ENCODE results near the gene UPF1. TPM values are rescaled to one million over a fixed set of nuclear protein-coding genes. Genes with fewer than 3 reads are reported as not detected.
A peak's percentile ranks its signal among the peaks of the same experiment; 100 is the strongest.

Gene UPF1
- total RNA-seq, 1 donor = 36.6 TPM

DNA sequence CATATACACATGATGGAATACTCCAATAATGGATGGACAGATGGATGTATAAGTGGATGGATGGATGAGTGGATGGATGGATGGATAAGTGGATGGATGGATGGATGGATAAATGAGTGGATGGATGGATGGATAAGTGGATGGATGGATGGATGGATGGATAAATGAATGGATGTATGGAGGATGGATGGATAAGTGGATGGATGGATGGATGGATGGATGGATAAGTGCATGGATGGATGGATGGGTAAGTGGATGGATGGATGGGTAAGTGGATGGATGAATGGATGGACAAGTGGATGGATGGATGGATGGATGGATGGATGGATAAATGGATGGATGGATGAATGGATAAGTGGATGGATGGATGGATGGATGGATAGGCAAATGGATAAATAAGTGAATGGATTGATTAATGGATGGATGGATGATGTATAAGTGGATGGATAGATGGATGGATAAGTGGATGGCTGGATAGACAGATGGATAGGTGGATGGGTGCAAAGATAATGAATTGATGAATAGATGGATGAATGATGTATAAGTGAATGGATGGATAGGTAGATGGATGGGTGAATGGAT is 32.3 kb upstream of the UPF1 start:
- H3K27me3 ChIP-seq (ENCODE audit: insufficient read depth, low read length) = peaks cover 26% of the 10 kb centered on the region
- no peaks in the 10 kb centered on the region for H4K20me1 ChIP-seq (ENCODE audit: insufficient read depth, low read length)
- no peak overlapping the region for H3K27ac ChIP-seq (ENCODE audit: low read depth, low read length)
- no peak overlapping the region for H3K4me2 ChIP-seq (ENCODE audit: insufficient read depth, low read length)
- H3K9me3 ChIP-seq (ENCODE audit: low read depth, low read length) = no peaks in the 10 kb centered on the region
- H3K4me1 ChIP-seq (ENCODE audit: insufficient read depth, low read length) = peaks cover 9% of the 10 kb centered on the region
- H3K4me3 ChIP-seq (ENCODE audit: insufficient read depth, low read length) = no peak overlapping the region
- H2AFZ ChIP-seq (ENCODE audit: low read length) = no peak overlapping the region
- no peaks in the 10 kb centered on the region for H3K79me2 ChIP-seq (ENCODE audit: insufficient read depth, low read length)
- no peak for DNase-seq (ENCODE audit: insufficient read length, low spot score, missing footprints)
- H3K36me3 ChIP-seq (ENCODE audit: insufficient read depth, low read length) = no peaks in the 10 kb centered on the region
- TF ChIP-seq, protein P1, sequence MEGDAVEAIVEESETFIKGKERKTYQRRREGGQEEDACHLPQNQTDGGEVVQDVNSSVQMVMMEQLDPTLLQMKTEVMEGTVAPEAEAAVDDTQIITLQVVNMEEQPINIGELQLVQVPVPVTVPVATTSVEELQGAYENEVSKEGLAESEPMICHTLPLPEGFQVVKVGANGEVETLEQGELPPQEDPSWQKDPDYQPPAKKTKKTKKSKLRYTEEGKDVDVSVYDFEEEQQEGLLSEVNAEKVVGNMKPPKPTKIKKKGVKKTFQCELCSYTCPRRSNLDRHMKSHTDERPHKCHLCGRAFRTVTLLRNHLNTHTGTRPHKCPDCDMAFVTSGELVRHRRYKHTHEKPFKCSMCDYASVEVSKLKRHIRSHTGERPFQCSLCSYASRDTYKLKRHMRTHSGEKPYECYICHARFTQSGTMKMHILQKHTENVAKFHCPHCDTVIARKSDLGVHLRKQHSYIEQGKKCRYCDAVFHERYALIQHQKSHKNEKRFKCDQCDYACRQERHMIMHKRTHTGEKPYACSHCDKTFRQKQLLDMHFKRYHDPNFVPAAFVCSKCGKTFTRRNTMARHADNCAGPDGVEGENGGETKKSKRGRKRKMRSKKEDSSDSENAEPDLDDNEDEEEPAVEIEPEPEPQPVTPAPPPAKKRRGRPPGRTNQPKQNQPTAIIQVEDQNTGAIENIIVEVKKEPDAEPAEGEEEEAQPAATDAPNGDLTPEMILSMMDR (IDR thresholded peaks at IDR 0.05; ENCODE audit: extremely low read depth, low read depth, low read length) = no peak

GRCh38 chr19:18800079-18800478 is 31.7 kb upstream of the UPF1 start:
- TF ChIP-seq, protein P1 (IDR thresholded peaks at IDR 0.05; ENCODE audit: extremely low read depth, low read depth, low read length) = no peak
- Histone ChIP-seq H2AFZ (ENCODE audit: low read length) (no peak overlapping the region), H3K4me1 (ENCODE audit: insufficient read depth, low read length) (peaks cover 9% of the 10 kb centered on the region), H3K4me3 (ENCODE audit: insufficient read depth, low read length) (no peak overlapping the region), H3K36me3 (ENCODE audit: insufficient read depth, low read length) (no peaks in the 10 kb centered on the region), H3K79me2 (ENCODE audit: insufficient read depth, low read length) (no peaks in the 10 kb centered on the region), H3K27me3 (ENCODE audit: insufficient read depth, low read length) (peaks cover 26% of the 10 kb centered on the region), H3K9me3 (ENCODE audit: low read depth, low read length) (no peaks in the 10 kb centered on the region), H4K20me1 (ENCODE audit: insufficient read depth, low read length) (no peaks in the 10 kb centered on the region), H3K27ac (ENCODE audit: low read depth, low read length) (no peak overlapping the region), H3K4me2 (ENCODE audit: insufficient read depth, low read length) (no peak overlapping the region)
- DNase-seq (ENCODE audit: insufficient read length, low spot score, missing footprints) = no peak

- H3K36me3 ChIP-seq (ENCODE audit: insufficient read depth, low read length) = no peaks in the 10 kb centered on the region
- H3K27ac ChIP-seq (ENCODE audit: low read depth, low read length) = no peak overlapping the region
- no peaks in the 10 kb centered on the region for H4K20me1 ChIP-seq (ENCODE audit: insufficient read depth, low read length)
- no peak overlapping the region for H3K4me3 ChIP-seq (ENCODE audit: insufficient read depth, low read length)
- H2AFZ ChIP-seq (ENCODE audit: low read length) = no peak overlapping the region
- peaks cover 26% of the 10 kb centered on the region for H3K27me3 ChIP-seq (ENCODE audit: insufficient read depth, low read length)
- peak; percentile 79 for DNase-seq (ENCODE audit: insufficient read length, low spot score, missing footprints)
- H3K4me1 ChIP-seq (ENCODE audit: insufficient read depth, low read length) = peaks cover 8% of the 10 kb centered on the region
- H3K4me2 ChIP-seq (ENCODE audit: insufficient read depth, low read length) = no peak overlapping the region
- TF ChIP-seq, protein P1 (IDR thresholded peaks at IDR 0.05; ENCODE audit: extremely low read depth, low read depth, low read length) = no peak
- no peaks in the 10 kb centered on the region for H3K9me3 ChIP-seq (ENCODE audit: low read depth, low read length)
- no peaks in the 10 kb centered on the region for H3K79me2 ChIP-seq (ENCODE audit: insufficient read depth, low read length)
These were observed 31.1 kb upstream of the UPF1 start for GRCh38 chr19:18800636-18801035.

- peak; percentile 73 for DNase-seq (ENCODE audit: insufficient read length, low spot score, missing footprints)
- no peak overlapping the region for H3K4me3 ChIP-seq (ENCODE audit: insufficient read depth, low read length)
- peaks cover 24% of the 10 kb centered on the region for H3K27me3 ChIP-seq (ENCODE audit: insufficient read depth, low read length)
- H3K9me3 ChIP-seq (ENCODE audit: low read depth, low read length) = no peaks in the 10 kb centered on the region
- no peaks in the 10 kb centered on the region for H3K4me1 ChIP-seq (ENCODE audit: insufficient read depth, low read length)
- H3K27ac ChIP-seq (ENCODE audit: low read depth, low read length) = no peak overlapping the region
- TF ChIP-seq, protein P1 (IDR thresholded peaks at IDR 0.05; ENCODE audit: extremely low read depth, low read depth, low read length) = no peak
- H4K20me1 ChIP-seq (ENCODE audit: insufficient read depth, low read length) = no peaks in the 10 kb centered on the region
- H3K36me3 ChIP-seq (ENCODE audit: insufficient read depth, low read length) = no peaks in the 10 kb centered on the region
- no peaks in the 10 kb centered on the region for H3K79me2 ChIP-seq (ENCODE audit: insufficient read depth, low read length)
- no peak overlapping the region for H2AFZ ChIP-seq (ENCODE audit: low read length)
- no peak overlapping the region for H3K4me2 ChIP-seq (ENCODE audit: insufficient read depth, low read length)
These were observed 29.4 kb upstream of the UPF1 start for GRCh38 chr19:18802354-18802753.

Data from osteoblast (primary cell).